ENCODE results near the gene PER3. TPM values are rescaled to one million over a fixed set of nuclear protein-coding genes. Genes with fewer than 3 reads are reported as not detected.

The PER3 gene
- total RNA-seq, 2 donors from 2014 or later = 11.7 to 17.8 TPM

DNA sequence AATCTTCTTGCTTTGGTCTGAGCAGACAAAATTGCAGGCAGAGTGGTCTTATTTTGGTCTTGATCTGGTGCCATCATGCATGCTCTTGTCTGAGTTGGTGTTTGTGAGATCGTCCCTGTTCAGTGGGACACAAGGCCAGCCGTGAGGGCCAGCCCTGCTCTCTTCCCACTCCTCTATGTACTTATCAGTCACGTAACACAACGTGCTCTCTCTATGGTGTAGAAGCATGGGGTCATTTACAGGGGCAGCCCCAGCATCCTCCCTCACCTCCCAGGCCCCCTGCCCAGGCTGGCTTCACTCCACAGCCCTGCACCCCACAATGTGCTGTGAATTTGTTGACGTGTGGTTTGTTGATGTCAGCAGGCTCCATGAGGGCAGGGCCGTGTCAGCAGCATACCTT lies 87.0 kb downstream of the PER3 start:
- no peaks in the 10 kb centered on the region for H3K36me3 ChIP-seq
- no peaks in the 10 kb centered on the region for H3K9me3 ChIP-seq
- no peak overlapping the region for H3K4me3 ChIP-seq
- no peak overlapping the region for H3K27ac ChIP-seq
- no peaks in the 10 kb centered on the region for H3K4me1 ChIP-seq
- peak; percentile 21 for DNase-seq (ENCODE audit: low spot score)
- no peak for TF ChIP-seq CTCF (IDR thresholded peaks at IDR 0.05)
- no peaks in the 10 kb centered on the region for H3K27me3 ChIP-seq

GRCh38 chr1:7873801-7874795 lies 90.0 kb downstream of the PER3 start:
- H3K4me3 ChIP-seq = no peak overlapping the region

DNA sequence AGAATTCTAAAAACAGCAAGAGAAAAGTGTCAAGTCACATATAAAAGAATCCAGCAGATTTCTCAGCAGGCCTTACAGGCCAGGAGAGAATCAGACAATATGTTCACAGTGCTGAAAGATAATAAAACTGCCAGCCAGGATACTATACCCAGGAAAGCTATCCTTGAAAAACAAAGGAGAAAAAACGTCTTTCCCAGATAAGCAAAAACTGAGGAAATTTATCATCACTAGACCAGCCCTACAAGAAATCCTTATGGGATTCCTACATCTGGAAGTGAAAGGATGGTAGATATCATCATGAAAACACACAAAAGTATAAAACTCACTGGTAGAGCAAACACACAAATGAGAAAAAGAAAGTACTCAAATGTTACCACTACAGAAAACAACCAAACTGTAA lies 93.9 kb downstream of the PER3 start:
- no peak overlapping the region for H3K27ac ChIP-seq

More at GRCh38 chr1:7873801-7874795, 90.0 kb downstream of the PER3 start:
- peak; percentile 13 for DNase-seq (ENCODE audit: low spot score)
- Histone ChIP-seq H3K27me3 (no peaks in the 10 kb centered on the region), H3K27ac (no peak overlapping the region), H3K9me3 (peaks cover 0 to 16% of the 10 kb centered on the region in 2 donors), H3K36me3 (no peaks in the 10 kb centered on the region), H3K4me1 (no peaks in the 10 kb centered on the region)
- TF ChIP-seq CTCF (IDR thresholded peaks at IDR 0.05) = no peak

DNA sequence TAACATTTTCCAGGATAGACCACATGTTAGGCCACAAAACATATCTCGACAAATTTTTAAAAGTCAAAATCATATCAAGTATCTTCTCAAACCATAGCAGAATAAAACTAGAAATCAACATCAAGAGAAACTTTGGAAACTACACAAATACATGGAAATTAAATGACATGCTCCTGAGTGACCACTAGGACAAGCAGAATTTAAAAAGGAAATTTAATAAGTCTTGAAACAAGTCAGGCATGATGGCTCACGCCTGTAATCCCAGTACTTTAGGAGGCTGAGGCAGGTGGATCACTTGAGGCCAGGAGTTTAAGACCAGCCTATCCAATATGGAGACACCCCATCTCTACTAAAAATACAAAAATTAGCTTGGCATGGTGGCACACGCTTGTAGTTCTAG lies 95.1 kb downstream of the PER3 start:
- Histone ChIP-seq H3K27ac (no peak overlapping the region), H3K9me3 (peaks cover 0 to 16% of the 10 kb centered on the region in 2 donors), H3K36me3 (no peaks in the 10 kb centered on the region), H3K4me3 (no peak overlapping the region), H3K27me3 (no peaks in the 10 kb centered on the region), H3K4me1 (no peaks in the 10 kb centered on the region)
- DNase-seq (ENCODE audit: low spot score) = no peak
- no peak for TF ChIP-seq CTCF (IDR thresholded peaks at IDR 0.05)

More for the DNA sequence above, 93.9 kb downstream of the PER3 start:
- H3K27me3 ChIP-seq = no peaks in the 10 kb centered on the region
- TF ChIP-seq CTCF (IDR thresholded peaks at IDR 0.05) = no peak
- H3K4me3 ChIP-seq = no peak overlapping the region
- peaks cover 0 to 16% of the 10 kb centered on the region in 2 donors for H3K9me3 ChIP-seq
- H3K36me3 ChIP-seq = no peaks in the 10 kb centered on the region
- no peaks in the 10 kb centered on the region for H3K4me1 ChIP-seq
- DNase-seq (ENCODE audit: low spot score) = no peak

GRCh38 chr1:7884757-7885156 lies 100.7 kb downstream of the PER3 start:
- Histone ChIP-seq H3K9me3 (no peaks in the 10 kb centered on the region), H3K4me3 (no peak overlapping the region), H3K36me3 (no peaks in the 10 kb centered on the region), H3K4me1 (no peaks in the 10 kb centered on the region), H3K27me3 (no peaks in the 10 kb centered on the region), H3K27ac (no peak overlapping the region)
- TF ChIP-seq CTCF (IDR thresholded peaks at IDR 0.05) = no peak
- DNase-seq (ENCODE audit: low spot score) = no peak
